Activated gamma-delta T cell (primary cell): ENCODE measurements around the gene PRAMEF5.
"Not testable (repeated sequence)": the region's sequence is repeated elsewhere in the genome, so short reads cannot be mapped to it uniquely, and the experiment has no call there.

ENCODE experiments used
- DNase-seq: peaks from one replicate; lab custom pipeline; 2025; lab: John Stamatoyannopoulos, UW
- total RNA-seq, 2 donors: gene quantifications; one replicate each; lab custom pipeline; 2026; lab: John Stamatoyannopoulos, UW

Gene PRAMEF5
- total RNA-seq = 0 reads per million in 2 donors

- not testable (repeated sequence) for DNase-seq
These were observed at the start of gene PRAMEF5 for GRCh38 chr1:13253898-13254297. PRAMEF5 (plus strand) TSS chr1:13254198; CDS start chr1:13259269, 5,071 bp downstream.

GRCh38 chr1:13208712-13209111, 45.3 kb upstream of the PRAMEF5 start:
- DNase-seq = not testable (repeated sequence)

- not testable (repeated sequence) for DNase-seq
These were observed 37.4 kb upstream of the PRAMEF5 start for GRCh38 chr1:13216619-13217018.

- DNase-seq = not testable (repeated sequence)
These were observed 34.8 kb upstream of the PRAMEF5 start for GRCh38 chr1:13219203-13219602.

GRCh38 chr1:13222788-13223187, 31.2 kb upstream of the PRAMEF5 start:
- not testable (repeated sequence) for DNase-seq

GRCh38 chr1:13224480-13225060, 29.4 kb upstream of the PRAMEF5 start:
- DNase-seq = no peak

- DNase-seq = not testable (repeated sequence)
These were observed 28.3 kb upstream of the PRAMEF5 start, which contains the start of gene PRAMEF18 for GRCh38 chr1:13225675-13226204. PRAMEF18 (minus strand) TSS chr1:13226154; CDS start chr1:13226106, 48 bp downstream.

GRCh38 chr1:13227271-13228055, 26.5 kb upstream of the PRAMEF5 start:
- DNase-seq = not testable (repeated sequence)

- DNase-seq = no peak
These were observed 25.6 kb upstream of the PRAMEF5 start for GRCh38 chr1:13228343-13228781.

GRCh38 chr1:13230096-13230495, 23.9 kb upstream of the PRAMEF5 start:
- DNase-seq = not testable (repeated sequence)

- DNase-seq = not testable (repeated sequence)
These were observed 23.4 kb upstream of the PRAMEF5 start for GRCh38 chr1:13230601-13231000.

- not testable (repeated sequence) for DNase-seq
These were observed 22.8 kb upstream of the PRAMEF5 start for GRCh38 chr1:13231061-13231750.

GRCh38 chr1:13232056-13232455, 21.9 kb upstream of the PRAMEF5 start:
- DNase-seq = not testable (repeated sequence)

- not testable (repeated sequence) for DNase-seq
These were observed 19.9 kb upstream of the PRAMEF5 start for GRCh38 chr1:13234057-13234456.

GRCh38 chr1:13237572-13237971, 16.4 kb upstream of the PRAMEF5 start:
- DNase-seq = not testable (repeated sequence)

- not testable (repeated sequence) for DNase-seq
These were observed 14.4 kb upstream of the PRAMEF5 start for GRCh38 chr1:13239633-13240032.

- not testable (repeated sequence) for DNase-seq
These were observed 10.3 kb upstream of the PRAMEF5 start for GRCh38 chr1:13243536-13244263.

GRCh38 chr1:13245841-13246553, 8.0 kb upstream of the PRAMEF5 start:
- DNase-seq = not testable (repeated sequence)

- DNase-seq = not testable (repeated sequence)
These were observed 7.5 kb upstream of the PRAMEF5 start for GRCh38 chr1:13246554-13246871.

- DNase-seq = not testable (repeated sequence)
These were observed 6.9 kb upstream of the PRAMEF5 start for GRCh38 chr1:13247122-13247521.

GRCh38 chr1:13265124-13265523, 11.1 kb downstream of the PRAMEF5 start:
- DNase-seq = not testable (repeated sequence)
